Hepatocyte (in vitro differentiated cells): Measurements from ENCODE around the gene DYNC1I1. TPM values are rescaled to one million over a fixed set of nuclear protein-coding genes. Genes with fewer than 3 reads are reported as not detected.

Experiments used
- DNase-seq: peaks from one replicate; pipeline ENCODE4 v3.0.0-alpha.2; 2016; ENCODE audit warnings: low spot score
- H2AFZ ChIP-seq: fragments of 200-600 bp; sonication (generic); 2 replicates; pipeline ENCODE4 v1.6.0; 2016; ENCODE audit warnings: antibody characterized with exemption, mild to moderate bottlenecking
- H3K27ac ChIP-seq: fragments of 200-600 bp; sonication (generic); 2 replicates; pipeline ENCODE4 v1.5.1; 2016; ENCODE audit warnings: mild to moderate bottlenecking
- H3K27me3 ChIP-seq: fragments of 200-600 bp; sonication (generic); 2 replicates; pipeline ENCODE4 v1.6.1; 2016
- H3K36me3 ChIP-seq: fragments of 200-600 bp; sonication (generic); replicated peaks from 2 replicates; pipeline ENCODE4 v1.5.1; 2016; ENCODE audit warnings: low read depth; ENCODE audit not compliant: insufficient read depth
- H3K4me1 ChIP-seq: fragments of 200-600 bp; sonication (generic); 2 replicates; pipeline ENCODE4 v1.5.1; 2016; ENCODE audit warnings: mild to moderate bottlenecking, moderate library complexity; ENCODE audit not compliant: insufficient read depth
- H3K4me2 ChIP-seq: fragments of 200-600 bp; sonication (generic); 2 replicates; pipeline ENCODE4 v1.6.0; 2016
- H3K4me3 ChIP-seq: fragments of 200-600 bp; sonication (generic); 2 replicates; pipeline ENCODE4 v1.5.1; 2016; ENCODE audit warnings: mild to moderate bottlenecking
- H3K79me2 ChIP-seq: fragments of 200-600 bp; sonication (generic); 2 replicates; pipeline ENCODE4 v1.6.0; 2017; ENCODE audit warnings: mild to moderate bottlenecking
- H3K9me2 ChIP-seq: fragments of 200-600 bp; sonication (generic); replicated peaks from 2 replicates; pipeline ENCODE4 v1.6.0; 2017; ENCODE audit warnings: mild to moderate bottlenecking; ENCODE audit not compliant: insufficient read depth
- H3K9me3 ChIP-seq: fragments of 200-600 bp; sonication (generic); 2 replicates; pipeline ENCODE4 v1.5.1; 2016; ENCODE audit warnings: low read depth, mild to moderate bottlenecking
- H4K20me1 ChIP-seq: fragments of 200-600 bp; sonication (generic); 2 replicates; pipeline ENCODE4 v1.6.0; 2016; ENCODE audit warnings: mild to moderate bottlenecking; ENCODE audit not compliant: insufficient read depth, poor library complexity, severe bottlenecking
- CTCF ChIP-seq: fragments of 200-600 bp; sonication (generic); IDR thresholded peaks from 2 replicates; pipeline ENCODE4 v1.5.1; 2016; ENCODE audit warnings: antibody characterized with exemption, mild to moderate bottlenecking; ENCODE audit not compliant: poor library complexity
- EZH2 ChIP-seq: fragments of 200-600 bp; sonication (generic); IDR thresholded peaks from 2 replicates; pipeline ENCODE4 v1.6.1; 2016; ENCODE audit warnings: antibody characterized with exemption, mild to moderate bottlenecking, borderline replicate concordance
- EZH2phosphoT487 ChIP-seq: fragments of 200-600 bp; sonication (generic); IDR thresholded peaks from one replicate; pipeline ENCODE4 v1.6.1; 2018; ENCODE audit warnings: antibody characterized with exemption, mild to moderate bottlenecking, low read depth, moderate library complexity; ENCODE audit not compliant: unreplicated experiment, severe bottlenecking
- WGBS: methylation state at CpG from one replicate; pipeline ENCODE4 v1.1.6; 2016; ENCODE audit warnings: low lambda C conversion rate; ENCODE audit errors: missing lambda C conversion rate; 5-methylcytosine and 5-hydroxymethylcytosine counted together
- polyA plus RNA-seq: library from polyadenylated mRNA; unstranded; fragments of >200 nt; fragmentation: Nextera tagmentation; extraction: Ambion mirVana; gene quantifications from 2 replicates; pipeline ENCODE4 v1.2.1, GENCODE V29; 2016
- total RNA-seq: library from RNA; depleted of rRNA; stranded (reverse); fragments of >200 nt; gene quantifications from 2 replicates; pipeline ENCODE4 v1.2.3, GENCODE V29; 2014

The DYNC1I1 gene
- total and polyA plus RNA-seq, 2 experiments from 2014 or later = 2.5 to 3.7 TPM

GRCh38 chr7:96102096-96102811 lies 329.9 kb downstream of the DYNC1I1 start:
- Histone ChIP-seq H3K27me3 (no peaks in the 10 kb centered on the region), H3K9me3 (no peaks in the 10 kb centered on the region), H3K36me3 (no peaks in the 10 kb centered on the region), H3K79me2 (no peaks in the 10 kb centered on the region), H2AFZ (no peak overlapping the region), H4K20me1 (no peaks in the 10 kb centered on the region), H3K4me2 (no peak overlapping the region), H3K4me1 (no peaks in the 10 kb centered on the region), H3K9me2 (no peaks in the 10 kb centered on the region), H3K4me3 (no peak overlapping the region), H3K27ac (no peak overlapping the region)
- TF ChIP-seq CTCF (no peak), EZH2 (no peak), EZH2phosphoT487 (no peak)
- DNase-seq = no peak

GRCh38 chr7:96104984-96105383 lies 332.6 kb downstream of the DYNC1I1 start:
- H3K79me2 ChIP-seq = no peaks in the 10 kb centered on the region
- no peaks in the 10 kb centered on the region for H3K27me3 ChIP-seq
- H3K36me3 ChIP-seq = no peaks in the 10 kb centered on the region
- TF ChIP-seq EZH2phosphoT487 (no peak), EZH2 (no peak), CTCF (no peak)
- no peak overlapping the region for H2AFZ ChIP-seq
- H3K4me1 ChIP-seq = no peaks in the 10 kb centered on the region
- no peaks in the 10 kb centered on the region for H3K9me3 ChIP-seq
- no peak overlapping the region for H3K4me2 ChIP-seq
- H3K27ac ChIP-seq = no peak overlapping the region
- H3K9me2 ChIP-seq = no peaks in the 10 kb centered on the region
- H3K4me3 ChIP-seq = no peak overlapping the region
- H4K20me1 ChIP-seq = no peaks in the 10 kb centered on the region
- no peak for DNase-seq

DNA sequence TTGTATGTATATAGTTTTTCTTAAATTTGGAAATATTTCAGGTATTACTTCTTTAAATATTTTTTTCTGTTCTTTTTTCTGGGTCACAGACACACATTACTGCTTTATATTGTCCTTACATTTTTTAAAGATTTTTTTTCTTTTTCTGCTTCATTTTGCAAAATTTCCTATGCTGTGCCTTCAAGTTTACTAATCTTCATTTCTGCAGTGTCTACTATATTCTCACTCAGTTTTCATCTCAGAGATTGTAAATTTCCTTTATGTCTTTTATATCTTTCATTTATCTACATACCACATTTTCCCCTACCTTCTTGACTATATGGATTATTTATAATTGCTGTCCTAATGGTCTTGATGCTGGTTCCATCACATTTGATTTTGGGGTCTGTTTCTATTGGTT lies 339.1 kb downstream of the DYNC1I1 start:
- no peak for DNase-seq
- no peak overlapping the region for H3K4me3 ChIP-seq
- H3K79me2 ChIP-seq = no peaks in the 10 kb centered on the region
- no peaks in the 10 kb centered on the region for H3K27me3 ChIP-seq
- H3K36me3 ChIP-seq = no peaks in the 10 kb centered on the region
- no peak overlapping the region for H2AFZ ChIP-seq
- H4K20me1 ChIP-seq = no peaks in the 10 kb centered on the region
- no peak overlapping the region for H3K27ac ChIP-seq
- no peak for TF ChIP-seq EZH2
- TF ChIP-seq CTCF = no peak
- no peak for TF ChIP-seq EZH2phosphoT487
- no peaks in the 10 kb centered on the region for H3K9me3 ChIP-seq
- H3K9me2 ChIP-seq = no peaks in the 10 kb centered on the region
- no peaks in the 10 kb centered on the region for H3K4me1 ChIP-seq
- no peak overlapping the region for H3K4me2 ChIP-seq

GRCh38 chr7:96114190-96114589 lies 341.8 kb downstream of the DYNC1I1 start:
- 95% methylated on average over 7 of the region's 7 CpGs for WGBS
- H3K36me3 ChIP-seq = no peaks in the 10 kb centered on the region
- DNase-seq = no peak

More at GRCh38 chr7:96114190-96114589, 341.8 kb downstream of the DYNC1I1 start:
- H3K27ac ChIP-seq = peak overlapping the region; percentile 52
- H3K9me2 ChIP-seq = no peaks in the 10 kb centered on the region
- no peaks in the 10 kb centered on the region for H3K27me3 ChIP-seq
- H3K4me3 ChIP-seq = no peak overlapping the region
- H3K4me2 ChIP-seq = no peak overlapping the region
- H4K20me1 ChIP-seq = no peaks in the 10 kb centered on the region
- TF ChIP-seq EZH2phosphoT487 = no peak
- TF ChIP-seq EZH2 = no peak
- no peak for TF ChIP-seq CTCF
- H3K9me3 ChIP-seq = no peaks in the 10 kb centered on the region
- H3K79me2 ChIP-seq = no peaks in the 10 kb centered on the region
- no peak overlapping the region for H2AFZ ChIP-seq
- H3K4me1 ChIP-seq = peaks cover 6% of the 10 kb centered on the region
